ENCODE results near the gene PRDM15.

GRCh38 chr21:41823166-41823565 is 56.0 kb downstream of the PRDM15 start:
- TF ChIP-seq CTCF (IDR thresholded peaks at IDR 0.05) (no peak), POLR2A (IDR thresholded peaks at IDR 0.05) (no peak)

Measured in suprapubic skin (tissue), 3 donors.